Measurements from ENCODE around the gene METTL18. TPM values are rescaled to one million over a fixed set of nuclear protein-coding genes. Genes with fewer than 3 reads are reported as not detected.

Gene METTL18
- total and polyA plus RNA-seq, 2 of the 13 experiments (the other 11 are each of a cell fraction or from before 2014, with no cell fraction given) = 2.7 to 6.7 TPM

DNA sequence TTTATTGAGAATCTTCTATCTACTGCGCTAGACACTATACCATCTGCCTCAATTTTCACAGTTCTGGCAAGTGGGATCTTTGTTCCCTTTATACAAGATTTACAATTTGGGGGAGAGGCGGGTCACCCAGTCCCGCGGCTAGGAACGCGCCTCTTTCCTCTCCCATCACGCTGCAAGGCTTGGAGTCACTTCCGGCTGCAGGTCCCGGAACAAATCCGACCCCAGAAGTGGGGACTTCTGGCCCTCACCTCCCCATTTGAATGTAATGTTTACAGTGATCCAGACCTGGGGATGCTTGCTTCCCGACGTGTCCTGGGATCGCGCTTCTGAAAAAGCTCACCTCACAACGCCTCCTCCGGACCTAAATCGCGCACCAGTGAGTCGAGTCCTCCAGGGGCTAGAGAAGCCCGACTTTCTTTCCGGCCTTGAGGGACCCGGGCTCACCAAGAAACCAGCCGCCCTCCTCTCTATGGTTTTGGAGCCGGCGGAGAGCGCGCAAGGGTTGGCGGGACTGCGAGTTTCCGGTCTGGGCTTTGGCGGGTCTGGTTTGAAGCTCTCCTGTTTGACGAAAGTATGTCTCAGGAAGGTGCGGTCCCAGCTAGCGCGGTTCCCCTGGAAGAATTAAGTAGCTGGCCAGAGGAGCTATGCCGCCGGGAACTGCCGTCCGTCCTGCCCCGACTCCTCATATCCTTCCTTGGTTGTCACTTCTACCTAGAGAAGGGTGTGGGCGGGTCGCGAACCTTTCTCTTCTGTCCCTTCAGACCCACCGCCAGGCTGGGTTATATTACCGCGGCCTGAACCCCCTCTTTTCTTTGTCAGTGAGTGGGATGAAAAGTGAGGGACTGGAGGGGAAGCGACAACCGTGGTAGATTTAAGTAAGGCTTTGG lies at the start of gene METTL18 (continued):
- TF ChIP-seq ZNF263 (CRISPR knock-in tag; IDR thresholded peaks at IDR 0.05) = no peak
- peak; percentile 51; the same call in 1 of the 2 replicates for TF ChIP-seq ZNF749 (CRISPR knock-in tag; IDR thresholded peaks at IDR 0.05; ENCODE audit: borderline replicate concordance)
- TF ChIP-seq, protein P1, sequence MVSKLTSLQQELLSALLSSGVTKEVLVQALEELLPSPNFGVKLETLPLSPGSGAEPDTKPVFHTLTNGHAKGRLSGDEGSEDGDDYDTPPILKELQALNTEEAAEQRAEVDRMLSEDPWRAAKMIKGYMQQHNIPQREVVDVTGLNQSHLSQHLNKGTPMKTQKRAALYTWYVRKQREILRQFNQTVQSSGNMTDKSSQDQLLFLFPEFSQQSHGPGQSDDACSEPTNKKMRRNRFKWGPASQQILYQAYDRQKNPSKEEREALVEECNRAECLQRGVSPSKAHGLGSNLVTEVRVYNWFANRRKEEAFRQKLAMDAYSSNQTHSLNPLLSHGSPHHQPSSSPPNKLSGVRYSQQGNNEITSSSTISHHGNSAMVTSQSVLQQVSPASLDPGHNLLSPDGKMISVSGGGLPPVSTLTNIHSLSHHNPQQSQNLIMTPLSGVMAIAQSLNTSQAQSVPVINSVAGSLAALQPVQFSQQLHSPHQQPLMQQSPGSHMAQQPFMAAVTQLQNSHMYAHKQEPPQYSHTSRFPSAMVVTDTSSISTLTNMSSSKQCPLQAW (CRISPR knock-in tag; IDR thresholded peaks at IDR 0.05) = peak; percentile 69; the same call in 1 of the 2 replicates
- TF ChIP-seq NPAS2 (CRISPR knock-in tag; IDR thresholded peaks at IDR 0.05; ENCODE audit: borderline replicate concordance) = no peak
- TF ChIP-seq, protein P2, sequence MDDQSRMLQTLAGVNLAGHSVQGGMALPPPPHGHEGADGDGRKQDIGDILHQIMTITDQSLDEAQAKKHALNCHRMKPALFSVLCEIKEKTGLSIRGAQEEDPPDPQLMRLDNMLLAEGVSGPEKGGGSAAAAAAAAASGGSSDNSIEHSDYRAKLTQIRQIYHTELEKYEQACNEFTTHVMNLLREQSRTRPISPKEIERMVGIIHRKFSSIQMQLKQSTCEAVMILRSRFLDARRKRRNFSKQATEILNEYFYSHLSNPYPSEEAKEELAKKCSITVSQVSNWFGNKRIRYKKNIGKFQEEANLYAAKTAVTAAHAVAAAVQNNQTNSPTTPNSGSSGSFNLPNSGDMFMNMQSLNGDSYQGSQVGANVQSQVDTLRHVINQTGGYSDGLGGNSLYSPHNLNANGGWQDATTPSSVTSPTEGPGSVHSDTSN (CRISPR knock-in tag; IDR thresholded peaks at IDR 0.05; ENCODE audit: borderline replicate concordance) = no peak
- TF ChIP-seq, protein P3, sequence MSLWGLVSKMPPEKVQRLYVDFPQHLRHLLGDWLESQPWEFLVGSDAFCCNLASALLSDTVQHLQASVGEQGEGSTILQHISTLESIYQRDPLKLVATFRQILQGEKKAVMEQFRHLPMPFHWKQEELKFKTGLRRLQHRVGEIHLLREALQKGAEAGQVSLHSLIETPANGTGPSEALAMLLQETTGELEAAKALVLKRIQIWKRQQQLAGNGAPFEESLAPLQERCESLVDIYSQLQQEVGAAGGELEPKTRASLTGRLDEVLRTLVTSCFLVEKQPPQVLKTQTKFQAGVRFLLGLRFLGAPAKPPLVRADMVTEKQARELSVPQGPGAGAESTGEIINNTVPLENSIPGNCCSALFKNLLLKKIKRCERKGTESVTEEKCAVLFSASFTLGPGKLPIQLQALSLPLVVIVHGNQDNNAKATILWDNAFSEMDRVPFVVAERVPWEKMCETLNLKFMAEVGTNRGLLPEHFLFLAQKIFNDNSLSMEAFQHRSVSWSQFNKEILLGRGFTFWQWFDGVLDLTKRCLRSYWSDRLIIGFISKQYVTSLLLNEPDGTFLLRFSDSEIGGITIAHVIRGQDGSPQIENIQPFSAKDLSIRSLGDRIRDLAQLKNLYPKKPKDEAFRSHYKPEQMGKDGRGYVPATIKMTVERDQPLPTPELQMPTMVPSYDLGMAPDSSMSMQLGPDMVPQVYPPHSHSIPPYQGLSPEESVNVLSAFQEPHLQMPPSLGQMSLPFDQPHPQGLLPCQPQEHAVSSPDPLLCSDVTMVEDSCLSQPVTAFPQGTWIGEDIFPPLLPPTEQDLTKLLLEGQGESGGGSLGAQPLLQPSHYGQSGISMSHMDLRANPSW (CRISPR knock-in tag; IDR thresholded peaks at IDR 0.05; ENCODE audit: borderline replicate concordance) = peak; percentile 56; the same call in 1 of the 2 replicates
- TF ChIP-seq, protein P4, sequence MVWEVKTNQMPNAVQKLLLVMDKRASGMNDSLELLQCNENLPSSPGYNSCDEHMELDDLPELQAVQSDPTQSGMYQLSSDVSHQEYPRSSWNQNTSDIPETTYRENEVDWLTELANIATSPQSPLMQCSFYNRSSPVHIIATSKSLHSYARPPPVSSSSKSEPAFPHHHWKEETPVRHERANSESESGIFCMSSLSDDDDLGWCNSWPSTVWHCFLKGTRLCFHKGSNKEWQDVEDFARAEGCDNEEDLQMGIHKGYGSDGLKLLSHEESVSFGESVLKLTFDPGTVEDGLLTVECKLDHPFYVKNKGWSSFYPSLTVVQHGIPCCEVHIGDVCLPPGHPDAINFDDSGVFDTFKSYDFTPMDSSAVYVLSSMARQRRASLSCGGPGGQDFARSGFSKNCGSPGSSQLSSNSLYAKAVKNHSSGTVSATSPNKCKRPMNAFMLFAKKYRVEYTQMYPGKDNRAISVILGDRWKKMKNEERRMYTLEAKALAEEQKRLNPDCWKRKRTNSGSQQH (CRISPR knock-in tag; IDR thresholded peaks at IDR 0.05; ENCODE audit: low read depth) = peak; percentile 61; the same call in 1 of the 2 replicates
- 0 out of 2 replicates have a peak, but pooled peaks have one; percentile 21 for TF ChIP-seq ARNTL (CRISPR knock-in tag; IDR thresholded peaks at IDR 0.05)
- TF ChIP-seq RAD51 (IDR thresholded peaks at IDR 0.05; ENCODE audit: borderline replicate concordance) = no peak
- peak; percentile 51; the same call in 1 of the 2 replicates for TF ChIP-seq KDM5B (CRISPR knock-in tag; IDR thresholded peaks at IDR 0.05; ENCODE audit: borderline replicate concordance)
- TF ChIP-seq U2AF1 (optimal IDR thresholded peaks at IDR 0.05; ENCODE audit: low read depth, low read length) = peak; percentile 98
- TF ChIP-seq SAP130 (CRISPR knock-in tag; IDR thresholded peaks at IDR 0.05; ENCODE audit: low read depth) = peak; percentile 97
- TF ChIP-seq ZMAT3 (CRISPR knock-in tag; conservative IDR thresholded peaks at IDR 0.05) = no peak
- no peak for TF ChIP-seq SOX5 (CRISPR knock-in tag; IDR thresholded peaks at IDR 0.05; ENCODE audit: borderline replicate concordance)
- 0 out of 2 replicates have a peak, but pooled peaks have one; percentile 57 for TF ChIP-seq SMAD1 (CRISPR knock-in tag; IDR thresholded peaks at IDR 0.05; ENCODE audit: borderline replicate concordance, low read depth)
- TF ChIP-seq SNAI1 (CRISPR knock-in tag; IDR thresholded peaks at IDR 0.05; ENCODE audit: borderline replicate concordance) = no peak
- no peak for TF ChIP-seq STAT5B (CRISPR knock-in tag; IDR thresholded peaks at IDR 0.05)
- 0 out of 2 replicates have a peak, but pooled peaks have one; percentile 34 for TF ChIP-seq SNAPC2 (CRISPR knock-in tag; IDR thresholded peaks at IDR 0.05)
- peak; percentile 73; the same call in 1 of the 2 replicates for TF ChIP-seq TBX2 (CRISPR knock-in tag; IDR thresholded peaks at IDR 0.05; ENCODE audit: borderline replicate concordance)
- TF ChIP-seq ZNF44 (CRISPR knock-in tag; IDR thresholded peaks at IDR 0.05) = 0 out of 2 replicates have a peak, but pooled peaks have one; percentile 31
- TF ChIP-seq HDAC2 (CRISPR knock-in tag; IDR thresholded peaks at IDR 0.05) = peak; percentile 69; the same call in 1 of the 2 replicates
- 0 out of 2 replicates have a peak, but pooled peaks have one; percentile 11 for TF ChIP-seq HES4 (CRISPR knock-in tag; IDR thresholded peaks at IDR 0.05; ENCODE audit: borderline replicate concordance)
